ENCODE results near the gene IMPA2.
"Not testable (repeated sequence)": the region's sequence is repeated elsewhere in the genome, so short reads cannot be mapped to it uniquely, and the experiment has no call there.

IMPA2 gene

GRCh38 chr18:12065397-12065796 is 84.1 kb downstream of the IMPA2 start:
- no peak for TF ChIP-seq CTCF (IDR thresholded peaks at IDR 0.05; ENCODE audit: control insufficient read depth, insufficient read depth, low read depth, low read length, missing control alignments)
- no peak for DNase-seq (ENCODE audit: low read depth)
- no peak overlapping the region for H3K4me3 ChIP-seq (ENCODE audit: control insufficient read depth, low read depth, low read length)

GRCh38 chr18:12066910-12067511 is 85.7 kb downstream of the IMPA2 start:
- DNase-seq (ENCODE audit: low read depth): no peak
- H3K4me3 ChIP-seq (ENCODE audit: control insufficient read depth, low read depth, low read length): no peak overlapping the region
- no peak for TF ChIP-seq CTCF (IDR thresholded peaks at IDR 0.05; ENCODE audit: control insufficient read depth, insufficient read depth, low read depth, low read length, missing control alignments)

- DNase-seq (ENCODE audit: low read depth): no peak
- H3K4me3 ChIP-seq (ENCODE audit: control insufficient read depth, low read depth, low read length): no peak overlapping the region
- no peak for TF ChIP-seq CTCF (IDR thresholded peaks at IDR 0.05; ENCODE audit: control insufficient read depth, insufficient read depth, low read depth, low read length, missing control alignments)
These were observed 86.4 kb downstream of the IMPA2 start for GRCh38 chr18:12067671-12068070.

- not testable (repeated sequence) for DNase-seq (ENCODE audit: low read depth); H3K4me3 ChIP-seq (ENCODE audit: control insufficient read depth, low read depth, low read length)
These were observed 87.1 kb downstream of the IMPA2 start for GRCh38 chr18:12068316-12068949.

GRCh38 chr18:12068950-12069320 is 87.6 kb downstream of the IMPA2 start:
- no peak overlapping the region for H3K4me3 ChIP-seq (ENCODE audit: control insufficient read depth, low read depth, low read length)
- no peak for TF ChIP-seq CTCF (IDR thresholded peaks at IDR 0.05; ENCODE audit: control insufficient read depth, insufficient read depth, low read depth, low read length, missing control alignments)
- no peak for DNase-seq (ENCODE audit: low read depth)

GRCh38 chr18:12071066-12071465 is 89.8 kb downstream of the IMPA2 start:
- DNase-seq (ENCODE audit: low read depth); H3K4me3 ChIP-seq (ENCODE audit: control insufficient read depth, low read depth, low read length): not testable (repeated sequence)

GRCh38 chr18:12072996-12073395 is 91.7 kb downstream of the IMPA2 start:
- H3K4me3 ChIP-seq (ENCODE audit: control insufficient read depth, low read depth, low read length): no peak overlapping the region
- DNase-seq (ENCODE audit: low read depth): no peak
- TF ChIP-seq CTCF (IDR thresholded peaks at IDR 0.05; ENCODE audit: control insufficient read depth, insufficient read depth, low read depth, low read length, missing control alignments): no peak

- no peak for DNase-seq (ENCODE audit: low read depth)
- no peak for TF ChIP-seq CTCF (IDR thresholded peaks at IDR 0.05; ENCODE audit: control insufficient read depth, insufficient read depth, low read depth, low read length, missing control alignments)
- H3K4me3 ChIP-seq (ENCODE audit: control insufficient read depth, low read depth, low read length): no peak overlapping the region
These were observed 93.4 kb downstream of the IMPA2 start for GRCh38 chr18:12074736-12075135.
